B cell (primary cell): Measurements from ENCODE around the gene MRPL32.

ENCODE experiments used
- EZH2 ChIP-seq: IDR thresholded peaks from 2 replicates; pipeline ENCODE4 v1.6.1; 2012; ENCODE audit warnings: borderline replicate concordance, low read depth, mild to moderate bottlenecking, moderate library complexity, low read length; ENCODE audit not compliant: insufficient read depth, poor library complexity, severe bottlenecking
- TF ChIP-seq, protein P1 (sequence below): fragments of 200-600 bp; IDR thresholded peaks from one replicate; pipeline ENCODE4 v1.8.0; 2022; ENCODE audit warnings: antibody characterized with exemption, mild to moderate bottlenecking

DNA sequence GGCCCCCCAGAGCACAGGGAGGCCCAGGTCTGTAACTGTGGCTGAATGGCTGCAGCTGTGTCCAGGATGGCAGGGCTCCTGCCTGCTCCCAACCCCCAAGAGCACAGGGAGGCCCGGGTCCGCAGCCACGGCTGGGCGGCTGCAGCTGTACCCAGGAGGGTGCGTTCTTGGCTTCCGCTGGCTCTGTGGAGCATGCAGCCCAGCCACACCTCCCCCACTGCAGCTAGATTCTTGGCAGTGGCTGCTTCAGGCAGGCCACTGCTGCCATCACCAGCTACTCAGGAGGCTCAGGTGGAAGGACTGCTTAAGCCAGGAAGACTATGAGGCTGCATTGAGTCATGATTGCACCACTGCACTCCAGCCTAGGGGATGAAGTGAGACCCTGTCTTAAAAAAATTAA is 48.2 kb upstream of the MRPL32 start:
- TF ChIP-seq, protein P1, sequence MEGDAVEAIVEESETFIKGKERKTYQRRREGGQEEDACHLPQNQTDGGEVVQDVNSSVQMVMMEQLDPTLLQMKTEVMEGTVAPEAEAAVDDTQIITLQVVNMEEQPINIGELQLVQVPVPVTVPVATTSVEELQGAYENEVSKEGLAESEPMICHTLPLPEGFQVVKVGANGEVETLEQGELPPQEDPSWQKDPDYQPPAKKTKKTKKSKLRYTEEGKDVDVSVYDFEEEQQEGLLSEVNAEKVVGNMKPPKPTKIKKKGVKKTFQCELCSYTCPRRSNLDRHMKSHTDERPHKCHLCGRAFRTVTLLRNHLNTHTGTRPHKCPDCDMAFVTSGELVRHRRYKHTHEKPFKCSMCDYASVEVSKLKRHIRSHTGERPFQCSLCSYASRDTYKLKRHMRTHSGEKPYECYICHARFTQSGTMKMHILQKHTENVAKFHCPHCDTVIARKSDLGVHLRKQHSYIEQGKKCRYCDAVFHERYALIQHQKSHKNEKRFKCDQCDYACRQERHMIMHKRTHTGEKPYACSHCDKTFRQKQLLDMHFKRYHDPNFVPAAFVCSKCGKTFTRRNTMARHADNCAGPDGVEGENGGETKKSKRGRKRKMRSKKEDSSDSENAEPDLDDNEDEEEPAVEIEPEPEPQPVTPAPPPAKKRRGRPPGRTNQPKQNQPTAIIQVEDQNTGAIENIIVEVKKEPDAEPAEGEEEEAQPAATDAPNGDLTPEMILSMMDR = no peak
- TF ChIP-seq EZH2 = no peak
